ENCODE results near the gene POLD2. TPM values are rescaled to one million over a fixed set of nuclear protein-coding genes. Genes with fewer than 3 reads are reported as not detected.

The POLD2 gene
- total and polyA plus RNA-seq, 2 donors (not counting 1 experiment from before 2014, with no cell fraction given) = 69.8 to 76.5 TPM

DNA sequence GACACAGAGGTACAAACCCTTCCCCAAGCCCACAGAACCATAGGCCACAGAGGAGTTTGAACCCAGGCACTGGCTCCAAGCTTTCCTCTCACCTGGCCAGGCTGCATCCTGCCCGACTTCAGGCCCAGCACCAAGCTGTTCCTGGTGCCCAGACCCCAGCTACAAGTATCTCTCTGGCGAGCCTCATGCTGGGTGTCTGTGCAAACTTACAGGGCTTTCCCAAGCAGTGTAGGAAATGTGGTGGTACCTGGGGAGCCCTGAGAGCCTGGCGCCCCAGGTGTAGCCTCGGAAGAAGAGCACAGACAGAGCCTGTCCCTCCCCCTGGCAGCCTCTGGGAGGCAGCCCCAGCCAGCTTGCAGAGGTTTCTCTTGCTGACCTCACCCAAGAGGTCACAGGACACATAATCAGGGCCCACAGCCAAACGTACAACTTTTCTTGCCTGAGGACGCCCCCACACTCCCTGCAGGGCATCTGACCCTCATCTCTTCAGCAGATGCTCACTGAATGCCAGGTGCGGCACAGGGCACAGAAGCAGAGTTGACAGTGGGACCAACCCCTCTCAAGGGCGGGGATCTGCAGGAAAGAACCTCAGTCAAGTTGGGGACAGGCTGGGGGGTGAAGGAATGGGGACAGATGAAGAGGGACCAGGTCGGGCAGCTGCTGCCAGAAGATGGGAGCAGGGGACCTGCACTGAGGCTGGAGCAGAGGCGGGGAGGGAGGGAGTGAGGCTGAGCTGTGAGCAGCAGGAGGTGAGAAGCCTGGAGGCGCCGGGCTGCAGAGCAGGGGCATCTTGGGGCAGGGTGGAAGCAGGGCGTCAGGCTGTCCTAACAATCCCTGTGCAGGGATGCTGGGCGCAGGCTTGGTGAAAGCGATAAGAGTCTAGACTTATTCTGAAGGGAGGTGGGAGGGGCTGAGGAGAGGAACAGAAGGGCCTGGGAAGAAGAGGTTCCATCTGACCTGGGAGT is 34.0 kb upstream of the POLD2 start:
- Histone ChIP-seq H3K79me2 (ENCODE audit: control insufficient read depth, insufficient read depth, low read length) (no peaks in the 10 kb centered on the region), H3K9ac (ENCODE audit: insufficient read depth, low read length) (no peak overlapping the region), H3K9me3 (ENCODE audit: control insufficient read depth, insufficient read depth, low read depth, low read length) (no peaks in the 10 kb centered on the region), H3K4me2 (ENCODE audit: extremely low read depth, insufficient read depth, low read length) (no peak overlapping the region), H3K4me3 (replicated peaks in 1 of 4; ENCODE audit: control extremely low read depth in 1 of 4, insufficient read depth in 1 of 4, low read depth in 3 of 4, low read length in 4 of 4) (no peak overlapping the region), H3K27ac (ENCODE audit: insufficient read depth, low read length) (no peak overlapping the region), H2AFZ (ENCODE audit: low read length) (no peak overlapping the region), H3K27me3 (ENCODE audit: control insufficient read depth, insufficient read depth, low read length) (peaks cover 6% of the 10 kb centered on the region), H4K20me1 (ENCODE audit: control insufficient read depth, extremely low read depth, insufficient read depth, low read length) (no peaks in the 10 kb centered on the region), H3K4me1 (ENCODE audit: control insufficient read depth, extremely low read depth, insufficient read depth, low read length) (no peaks in the 10 kb centered on the region), H3K36me3 (ENCODE audit: control insufficient read depth, insufficient read depth, low read length) (no peaks in the 10 kb centered on the region)
- DNase-seq (ENCODE audit: low read depth in 2 of 2) = no peak
- TF ChIP-seq EZH2 (IDR thresholded peaks at IDR 0.05; ENCODE audit: low read length, missing control alignments) = no peak
- TF ChIP-seq, protein P1, sequence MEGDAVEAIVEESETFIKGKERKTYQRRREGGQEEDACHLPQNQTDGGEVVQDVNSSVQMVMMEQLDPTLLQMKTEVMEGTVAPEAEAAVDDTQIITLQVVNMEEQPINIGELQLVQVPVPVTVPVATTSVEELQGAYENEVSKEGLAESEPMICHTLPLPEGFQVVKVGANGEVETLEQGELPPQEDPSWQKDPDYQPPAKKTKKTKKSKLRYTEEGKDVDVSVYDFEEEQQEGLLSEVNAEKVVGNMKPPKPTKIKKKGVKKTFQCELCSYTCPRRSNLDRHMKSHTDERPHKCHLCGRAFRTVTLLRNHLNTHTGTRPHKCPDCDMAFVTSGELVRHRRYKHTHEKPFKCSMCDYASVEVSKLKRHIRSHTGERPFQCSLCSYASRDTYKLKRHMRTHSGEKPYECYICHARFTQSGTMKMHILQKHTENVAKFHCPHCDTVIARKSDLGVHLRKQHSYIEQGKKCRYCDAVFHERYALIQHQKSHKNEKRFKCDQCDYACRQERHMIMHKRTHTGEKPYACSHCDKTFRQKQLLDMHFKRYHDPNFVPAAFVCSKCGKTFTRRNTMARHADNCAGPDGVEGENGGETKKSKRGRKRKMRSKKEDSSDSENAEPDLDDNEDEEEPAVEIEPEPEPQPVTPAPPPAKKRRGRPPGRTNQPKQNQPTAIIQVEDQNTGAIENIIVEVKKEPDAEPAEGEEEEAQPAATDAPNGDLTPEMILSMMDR (conservative IDR thresholded peaks at IDR 0.05 in 1 of 2, IDR thresholded peaks at IDR 0.05 in 1 of 2; ENCODE audit: low read depth in 1 of 2, low read length in 2 of 2) = no peak

DNA sequence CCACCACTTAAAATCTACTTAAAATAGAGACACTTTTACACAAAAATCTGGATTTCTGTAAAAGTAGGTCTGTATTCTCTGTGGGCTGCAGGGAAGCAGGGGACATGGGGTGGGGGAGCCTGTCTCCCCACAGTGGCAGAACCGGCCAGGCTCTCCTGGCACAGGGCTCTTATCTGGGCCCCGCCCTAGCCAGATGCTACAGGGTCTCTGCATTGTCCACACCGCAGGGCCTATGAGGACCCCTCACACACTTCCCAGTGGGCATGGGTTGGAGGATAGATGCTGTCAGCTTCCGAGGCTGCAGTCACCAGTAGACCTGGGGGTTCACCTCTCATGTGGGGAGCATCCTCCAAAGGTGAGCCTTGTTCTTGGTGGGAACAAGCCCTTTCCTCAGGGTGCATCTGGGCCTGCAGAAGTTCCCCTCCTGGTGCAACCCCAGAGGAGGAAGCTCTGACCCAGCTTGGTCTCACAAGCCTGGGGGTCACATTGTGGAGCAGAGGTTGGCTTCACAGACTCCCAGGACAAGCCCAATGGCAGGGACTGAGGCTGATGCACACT is 33.2 kb upstream of the POLD2 start:
- TF ChIP-seq EZH2 (IDR thresholded peaks at IDR 0.05; ENCODE audit: low read length, missing control alignments) = no peak
- TF ChIP-seq, protein P1 (conservative IDR thresholded peaks at IDR 0.05 in 1 of 2, IDR thresholded peaks at IDR 0.05 in 1 of 2; ENCODE audit: low read depth in 1 of 2, low read length in 2 of 2) = no peak

More for the DNA sequence above, 33.2 kb upstream of the POLD2 start:
- H3K36me3 ChIP-seq (ENCODE audit: control insufficient read depth, insufficient read depth, low read length) = no peaks in the 10 kb centered on the region
- H3K9me3 ChIP-seq (ENCODE audit: control insufficient read depth, insufficient read depth, low read depth, low read length) = no peaks in the 10 kb centered on the region
- no peak overlapping the region for H3K9ac ChIP-seq (ENCODE audit: insufficient read depth, low read length)
- peaks cover 6% of the 10 kb centered on the region for H3K27me3 ChIP-seq (ENCODE audit: control insufficient read depth, insufficient read depth, low read length)
- H2AFZ ChIP-seq (ENCODE audit: low read length) = no peak overlapping the region
- no peak overlapping the region for H3K4me2 ChIP-seq (ENCODE audit: extremely low read depth, insufficient read depth, low read length)
- no peaks in the 10 kb centered on the region for H3K79me2 ChIP-seq (ENCODE audit: control insufficient read depth, insufficient read depth, low read length)
- no peak overlapping the region for H3K27ac ChIP-seq (ENCODE audit: insufficient read depth, low read length)
- no peaks in the 10 kb centered on the region for H3K4me1 ChIP-seq (ENCODE audit: control insufficient read depth, extremely low read depth, insufficient read depth, low read length)
- H3K4me3 ChIP-seq (replicated peaks in 1 of 4; ENCODE audit: control extremely low read depth in 1 of 4, insufficient read depth in 1 of 4, low read depth in 3 of 4, low read length in 4 of 4) = no peak overlapping the region
- H4K20me1 ChIP-seq (ENCODE audit: control insufficient read depth, extremely low read depth, insufficient read depth, low read length) = no peaks in the 10 kb centered on the region
- DNase-seq (ENCODE audit: low read depth in 2 of 2) = no peak
